ENCODE data around the gene IGSF1. TPM values are rescaled to one million over a fixed set of nuclear protein-coding genes. Genes with fewer than 3 reads are reported as not detected.

IGSF1 gene
- total RNA-seq, 1 experiment from 2014 or later: 0.79 TPM

GRCh38 chrX:131289527-131289926 is 421 bp upstream of the IGSF1 start (continued):
- no peak for TF ChIP-seq TCF7L2 (IDR thresholded peaks at IDR 0.05; ENCODE audit: borderline replicate concordance, extremely low read depth, insufficient read depth, insufficient read length)
- no peak for TF ChIP-seq ZFX (IDR thresholded peaks at IDR 0.05)

GRCh38 chrX:131288188-131288587 is 918 bp downstream of the IGSF1 start:
- H3K9ac ChIP-seq (ENCODE audit: low read length): no peak overlapping the region
- no peak overlapping the region for H3K4me3 ChIP-seq (replicated peaks in 1 of 2; ENCODE audit: low read depth in 1 of 2, low read length in 2 of 2)
- no peak overlapping the region for H3K4me2 ChIP-seq (ENCODE audit: low read length)
- TF ChIP-seq POLR2AphosphoS5 (IDR thresholded peaks at IDR 0.05; ENCODE audit: low read depth, low read length) (no peak), ELF1 (IDR thresholded peaks at IDR 0.05; ENCODE audit: borderline replicate concordance, low read depth) (no peak)
- no peak overlapping the region for H2AFZ ChIP-seq (ENCODE audit: low read depth, low read length, poor library complexity, severe bottlenecking)
- no peaks in the 10 kb centered on the region for H3K9me3 ChIP-seq (ENCODE audit: control insufficient read depth in 1 of 2, insufficient read depth in 1 of 2, low read depth in 1 of 2, low read length in 2 of 2)
- H3K79me2 ChIP-seq (ENCODE audit: insufficient read depth, low read length): no peaks in the 10 kb centered on the region
- ChIA-PET RAD21 (ENCODE audit: low non-redundant PET in 1 of 2, low total read pairs in 2 of 2, uncharacterized antibody in 2 of 2, unreplicated experiment in 2 of 2) (no interaction called here), CTCF (no interaction called here), POLR2A (no interaction called here)
- no peak overlapping the region for H3K27ac ChIP-seq (ENCODE audit: low read depth, low read length)
- H3K36me3 ChIP-seq (ENCODE audit: control insufficient read depth in 1 of 2, insufficient read depth in 2 of 2, low read length in 2 of 2): no peaks in the 10 kb centered on the region
- H4K20me1 ChIP-seq (ENCODE audit: insufficient read depth): no peaks in the 10 kb centered on the region
- ATAC-seq: no peak
- no peak for DNase-seq (ENCODE audit: low read depth, low spot score)
- no peaks in the 10 kb centered on the region for H3K4me1 ChIP-seq (ENCODE audit: control insufficient read depth in 1 of 2, insufficient read depth in 2 of 2, low read length in 2 of 2)
- no peaks in the 10 kb centered on the region for H3K9me2 ChIP-seq (ENCODE audit: insufficient read depth)
- intact Hi-C loops (cut with micrococcal nuclease): no loop called here
- H3K27me3 ChIP-seq (ENCODE audit: insufficient read depth, low read length): no peaks in the 10 kb centered on the region
- no TSS peak for BruUV-seq (replicated peaks)

- no peaks in the 10 kb centered on the region for H3K9me3 ChIP-seq (ENCODE audit: control insufficient read depth in 1 of 2, insufficient read depth in 1 of 2, low read depth in 1 of 2, low read length in 2 of 2)
- BruUV-seq (replicated peaks): no TSS peak
- no peaks in the 10 kb centered on the region for H4K20me1 ChIP-seq (ENCODE audit: insufficient read depth)
- H3K36me3 ChIP-seq (ENCODE audit: control insufficient read depth in 1 of 2, insufficient read depth in 2 of 2, low read length in 2 of 2): no peaks in the 10 kb centered on the region
- intact Hi-C loops (cut with micrococcal nuclease): no loop called here
- H3K4me3 ChIP-seq (replicated peaks in 1 of 2; ENCODE audit: low read depth in 1 of 2, low read length in 2 of 2): no peak overlapping the region
- CTCF ChIA-PET: no interaction called here
- H3K79me2 ChIP-seq (ENCODE audit: insufficient read depth, low read length): no peaks in the 10 kb centered on the region
- no peak overlapping the region for H3K4me2 ChIP-seq (ENCODE audit: low read length)
- no peaks in the 10 kb centered on the region for H3K9me2 ChIP-seq (ENCODE audit: insufficient read depth)
- H2AFZ ChIP-seq (ENCODE audit: low read depth, low read length, poor library complexity, severe bottlenecking): no peak overlapping the region
- POLR2A ChIA-PET: no interaction called here
- RAD21 ChIA-PET (ENCODE audit: low non-redundant PET in 1 of 2, low total read pairs in 2 of 2, uncharacterized antibody in 2 of 2, unreplicated experiment in 2 of 2): no interaction called here
- no peaks in the 10 kb centered on the region for H3K27me3 ChIP-seq (ENCODE audit: insufficient read depth, low read length)
- no peaks in the 10 kb centered on the region for H3K4me1 ChIP-seq (ENCODE audit: control insufficient read depth in 1 of 2, insufficient read depth in 2 of 2, low read length in 2 of 2)
- no peak for DNase-seq (ENCODE audit: low read depth, low spot score)
- no peak overlapping the region for H3K9ac ChIP-seq (ENCODE audit: low read length)
- ATAC-seq: no peak
- no peak overlapping the region for H3K27ac ChIP-seq (ENCODE audit: low read depth, low read length)
- no peak for TF ChIP-seq REST (IDR thresholded peaks at IDR 0.05; ENCODE audit: low read depth)
- no peak for TF ChIP-seq CBX3 (IDR thresholded peaks at IDR 0.05; ENCODE audit: low read depth)
- no peak for TF ChIP-seq SRF (IDR thresholded peaks at IDR 0.05; ENCODE audit: low read depth)
- TF ChIP-seq CTCF (IDR thresholded peaks at IDR 0.05 in 2 of 3, conservative IDR thresholded peaks at IDR 0.05 in 1 of 3; ENCODE audit: borderline replicate concordance in 1 of 3, insufficient read depth in 1 of 3, low read depth in 2 of 3, low read length in 2 of 3): no peak
- TF ChIP-seq ZBTB33 (IDR thresholded peaks at IDR 0.05; ENCODE audit: extremely low read depth, insufficient replicate concordance, low read length): no peak
- TF ChIP-seq YY1 (IDR thresholded peaks at IDR 0.05; ENCODE audit: extremely low read depth, insufficient replicate concordance, low read depth, low read length): no peak
These were observed 1.4 kb downstream of the IGSF1 start for GRCh38 chrX:131287560-131288179.
